ENCODE data around the gene PLPPR1. TPM values are rescaled to one million over a fixed set of nuclear protein-coding genes. Genes with fewer than 3 reads are reported as not detected.

Gene PLPPR1
- total and polyA plus RNA-seq, 5 donors from 2014 or later: not detected

- peaks cover 0 to 2% (median 0%) of the 10 kb centered on the region in 7 donors for H3K9me3 Mint-ChIP-seq
- DNase-seq (no peak), ATAC-seq (ENCODE audit: low read depth in 2 of 2) (no peak)
- no peaks in the 10 kb centered on the region for H3K4me1 ChIP-seq (ENCODE audit: control insufficient read depth, insufficient read depth, low read length, poor library complexity, severe bottlenecking)
- no peaks in the 10 kb centered on the region for H3K9me3 ChIP-seq (ENCODE audit: control insufficient read depth in 2 of 2, low read length in 2 of 2)
- H3K4me1 Mint-ChIP-seq: no peaks in the 10 kb centered on the region
- H3K27me3 Mint-ChIP-seq: peaks cover 5% of the 10 kb centered on the region
- H3K27me3 ChIP-seq (ENCODE audit: control insufficient read depth, insufficient read depth, low read length): no peaks in the 10 kb centered on the region
- H3K4me3 Mint-ChIP-seq: no peak overlapping the region
- no peak overlapping the region for H3K27ac Mint-ChIP-seq
- H3K36me3 ChIP-seq (ENCODE audit: control insufficient read depth, insufficient read depth, low read length): no peaks in the 10 kb centered on the region
- H3K4me3 ChIP-seq (ENCODE audit: low read depth, low read length): no peak overlapping the region
- no peak overlapping the region for H3K27ac ChIP-seq (ENCODE audit: insufficient read depth, low read length, poor library complexity, severe bottlenecking)
- H3K36me3 Mint-ChIP-seq: no peaks in the 10 kb centered on the region
Observed at GRCh38 chr9:101354765-101355708, 326.5 kb downstream of the PLPPR1 start.

- Mint-ChIP-seq H3K36me3 (no peaks in the 10 kb centered on the region), H3K27me3 (no peaks in the 10 kb centered on the region), H3K9me3 (peaks cover 0 to 3% (median 0%) of the 10 kb centered on the region in 7 donors), H3K27ac (no peak overlapping the region), H3K4me1 (no peaks in the 10 kb centered on the region), H3K4me3 (no peak overlapping the region)
- Histone ChIP-seq H3K9me3 (ENCODE audit: control insufficient read depth in 2 of 2, low read length in 2 of 2) (no peaks in the 10 kb centered on the region), H3K4me3 (ENCODE audit: low read depth, low read length) (no peak overlapping the region), H3K4me1 (ENCODE audit: control insufficient read depth, insufficient read depth, low read length, poor library complexity, severe bottlenecking) (no peaks in the 10 kb centered on the region), H3K27ac (ENCODE audit: insufficient read depth, low read length, poor library complexity, severe bottlenecking) (no peak overlapping the region), H3K36me3 (ENCODE audit: control insufficient read depth, insufficient read depth, low read length) (no peaks in the 10 kb centered on the region), H3K27me3 (ENCODE audit: control insufficient read depth, insufficient read depth, low read length) (no peaks in the 10 kb centered on the region)
- ATAC-seq (ENCODE audit: low read depth in 2 of 2) (no peak), DNase-seq (no peak)
Observed at GRCh38 chr9:101356619-101357018, 328.1 kb downstream of the PLPPR1 start.

- Histone ChIP-seq H3K27ac (ENCODE audit: insufficient read depth, low read length, poor library complexity, severe bottlenecking) (no peak overlapping the region), H3K27me3 (ENCODE audit: control insufficient read depth, insufficient read depth, low read length) (no peaks in the 10 kb centered on the region), H3K36me3 (ENCODE audit: control insufficient read depth, insufficient read depth, low read length) (no peaks in the 10 kb centered on the region), H3K4me3 (ENCODE audit: low read depth, low read length) (no peak overlapping the region), H3K4me1 (ENCODE audit: control insufficient read depth, insufficient read depth, low read length, poor library complexity, severe bottlenecking) (no peaks in the 10 kb centered on the region), H3K9me3 (ENCODE audit: control insufficient read depth in 2 of 2, low read length in 2 of 2) (no peaks in the 10 kb centered on the region)
- no peak for ATAC-seq (ENCODE audit: low read depth in 2 of 2)
- no peak overlapping the region for H3K4me3 Mint-ChIP-seq
- H3K4me1 Mint-ChIP-seq: no peaks in the 10 kb centered on the region
- H3K9me3 Mint-ChIP-seq: peaks cover 0 to 1% (median 0%) of the 10 kb centered on the region in 7 donors
- H3K27me3 Mint-ChIP-seq: peaks cover 4% of the 10 kb centered on the region
- H3K36me3 Mint-ChIP-seq: no peaks in the 10 kb centered on the region
- DNase-seq: no peak
- H3K27ac Mint-ChIP-seq: no peak overlapping the region
Observed at GRCh38 chr9:101359679-101360078, 331.2 kb downstream of the PLPPR1 start.

GRCh38 chr9:101360647-101361046 lies 332.1 kb downstream of the PLPPR1 start:
- H3K4me1 ChIP-seq (ENCODE audit: control insufficient read depth, insufficient read depth, low read length, poor library complexity, severe bottlenecking): no peaks in the 10 kb centered on the region
- H3K36me3 ChIP-seq (ENCODE audit: control insufficient read depth, insufficient read depth, low read length): no peaks in the 10 kb centered on the region
- H3K4me1 Mint-ChIP-seq: no peaks in the 10 kb centered on the region
- H3K36me3 Mint-ChIP-seq: no peaks in the 10 kb centered on the region
- peaks cover 0 to 1% (median 0%) of the 10 kb centered on the region in 7 donors for H3K9me3 Mint-ChIP-seq
- no peak overlapping the region for H3K27ac Mint-ChIP-seq
- DNase-seq (no peak), ATAC-seq (ENCODE audit: low read depth in 2 of 2) (no peak)
- no peaks in the 10 kb centered on the region for H3K9me3 ChIP-seq (ENCODE audit: control insufficient read depth in 2 of 2, low read length in 2 of 2)
- peaks cover 8% of the 10 kb centered on the region for H3K27me3 Mint-ChIP-seq
- no peak overlapping the region for H3K4me3 ChIP-seq (ENCODE audit: low read depth, low read length)
- H3K27me3 ChIP-seq (ENCODE audit: control insufficient read depth, insufficient read depth, low read length): no peaks in the 10 kb centered on the region
- H3K27ac ChIP-seq (ENCODE audit: insufficient read depth, low read length, poor library complexity, severe bottlenecking): no peak overlapping the region
- H3K4me3 Mint-ChIP-seq: no peak overlapping the region

- H3K9me3 Mint-ChIP-seq: peaks cover 0 to 1% (median 0%) of the 10 kb centered on the region in 7 donors
- no peaks in the 10 kb centered on the region for H3K36me3 ChIP-seq (ENCODE audit: control insufficient read depth, insufficient read depth, low read length)
- H3K4me1 ChIP-seq (ENCODE audit: control insufficient read depth, insufficient read depth, low read length, poor library complexity, severe bottlenecking): no peaks in the 10 kb centered on the region
- H3K36me3 Mint-ChIP-seq: no peaks in the 10 kb centered on the region
- no peak overlapping the region for H3K27ac Mint-ChIP-seq
- no peak for ATAC-seq (ENCODE audit: low read depth in 2 of 2)
- H3K4me3 Mint-ChIP-seq: no peak overlapping the region
- H3K4me1 Mint-ChIP-seq: no peaks in the 10 kb centered on the region
- no peak overlapping the region for H3K27ac ChIP-seq (ENCODE audit: insufficient read depth, low read length, poor library complexity, severe bottlenecking)
- no peaks in the 10 kb centered on the region for H3K9me3 ChIP-seq (ENCODE audit: control insufficient read depth in 2 of 2, low read length in 2 of 2)
- H3K27me3 Mint-ChIP-seq: peaks cover 13% of the 10 kb centered on the region
- H3K4me3 ChIP-seq (ENCODE audit: low read depth, low read length): no peak overlapping the region
- DNase-seq: no peak
- no peaks in the 10 kb centered on the region for H3K27me3 ChIP-seq (ENCODE audit: control insufficient read depth, insufficient read depth, low read length)
Observed at GRCh38 chr9:101362450-101362849, 333.9 kb downstream of the PLPPR1 start.

GRCh38 chr9:101365181-101365580 lies 336.7 kb downstream of the PLPPR1 start:
- Mint-ChIP-seq H3K9me3 (peaks cover 0 to 1% (median 0%) of the 10 kb centered on the region in 7 donors), H3K36me3 (no peaks in the 10 kb centered on the region), H3K27ac (no peak overlapping the region), H3K4me1 (no peaks in the 10 kb centered on the region), H3K27me3 (peaks cover 17% of the 10 kb centered on the region), H3K4me3 (no peak overlapping the region)
- Histone ChIP-seq H3K36me3 (ENCODE audit: control insufficient read depth, insufficient read depth, low read length) (no peaks in the 10 kb centered on the region), H3K27ac (ENCODE audit: insufficient read depth, low read length, poor library complexity, severe bottlenecking) (no peak overlapping the region), H3K4me3 (ENCODE audit: low read depth, low read length) (no peak overlapping the region), H3K9me3 (ENCODE audit: control insufficient read depth in 2 of 2, low read length in 2 of 2) (no peaks in the 10 kb centered on the region), H3K4me1 (ENCODE audit: control insufficient read depth, insufficient read depth, low read length, poor library complexity, severe bottlenecking) (no peaks in the 10 kb centered on the region), H3K27me3 (ENCODE audit: control insufficient read depth, insufficient read depth, low read length) (no peaks in the 10 kb centered on the region)
- DNase-seq (no peak), ATAC-seq (ENCODE audit: low read depth in 2 of 2) (no peak)

GRCh38 chr9:101366038-101366756 lies 337.7 kb downstream of the PLPPR1 start:
- H3K27ac Mint-ChIP-seq: no peak overlapping the region
- H3K27me3 Mint-ChIP-seq: peaks cover 17% of the 10 kb centered on the region
- no peak overlapping the region for H3K4me3 ChIP-seq (ENCODE audit: low read depth, low read length)
- H3K9me3 ChIP-seq (ENCODE audit: control insufficient read depth in 2 of 2, low read length in 2 of 2): no peaks in the 10 kb centered on the region
- DNase-seq (no peak), ATAC-seq (ENCODE audit: low read depth in 2 of 2) (no peak)
- no peak overlapping the region for H3K27ac ChIP-seq (ENCODE audit: insufficient read depth, low read length, poor library complexity, severe bottlenecking)
- no peaks in the 10 kb centered on the region for H3K4me1 Mint-ChIP-seq
- H3K9me3 Mint-ChIP-seq: peaks cover 0 to 1% (median 0%) of the 10 kb centered on the region in 7 donors
- no peaks in the 10 kb centered on the region for H3K36me3 ChIP-seq (ENCODE audit: control insufficient read depth, insufficient read depth, low read length)
- peaks cover under 1% of the 10 kb centered on the region for H3K27me3 ChIP-seq (ENCODE audit: control insufficient read depth, insufficient read depth, low read length)
- H3K4me1 ChIP-seq (ENCODE audit: control insufficient read depth, insufficient read depth, low read length, poor library complexity, severe bottlenecking): no peaks in the 10 kb centered on the region
- no peaks in the 10 kb centered on the region for H3K36me3 Mint-ChIP-seq
- H3K4me3 Mint-ChIP-seq: no peak overlapping the region
